Measurements from ENCODE around the gene RTP4. TPM values are rescaled to one million over a fixed set of nuclear protein-coding genes. Genes with fewer than 3 reads are reported as not detected.
A peak's percentile ranks its signal among the peaks of the same experiment; 100 is the strongest.

Gene RTP4
- total and polyA plus RNA-seq, 9 of the 15 experiments (the other 6 are each of a cell fraction or from before 2014, with no cell fraction given) = 0.06 to 0.17 TPM; not detected in 7

- TF ChIP-seq ATF6 (CRISPR knock-in tag; IDR thresholded peaks at IDR 0.05) (no peak), ZNF384 (IDR thresholded peaks at IDR 0.05; ENCODE audit: low read depth, low read length) (peak; percentile 42; the same call in 1 of the 2 replicates), GABPA (tag; conservative IDR thresholded peaks at IDR 0.05; ENCODE audit: low read depth) (peak; percentile 43; the same call in 1 of the 2 replicates), ZMIZ1 (IDR thresholded peaks at IDR 0.05; ENCODE audit: low read depth in 2 of 2, low read length in 2 of 2) (no peak), TFE3 (CRISPR knock-in tag; IDR thresholded peaks at IDR 0.05) (peak; percentile 90), CC2D1A (IDR thresholded peaks at IDR 0.05) (peak; percentile 50; the same call in 1 of the 2 replicates)
- TF ChIP-seq, protein P1, sequence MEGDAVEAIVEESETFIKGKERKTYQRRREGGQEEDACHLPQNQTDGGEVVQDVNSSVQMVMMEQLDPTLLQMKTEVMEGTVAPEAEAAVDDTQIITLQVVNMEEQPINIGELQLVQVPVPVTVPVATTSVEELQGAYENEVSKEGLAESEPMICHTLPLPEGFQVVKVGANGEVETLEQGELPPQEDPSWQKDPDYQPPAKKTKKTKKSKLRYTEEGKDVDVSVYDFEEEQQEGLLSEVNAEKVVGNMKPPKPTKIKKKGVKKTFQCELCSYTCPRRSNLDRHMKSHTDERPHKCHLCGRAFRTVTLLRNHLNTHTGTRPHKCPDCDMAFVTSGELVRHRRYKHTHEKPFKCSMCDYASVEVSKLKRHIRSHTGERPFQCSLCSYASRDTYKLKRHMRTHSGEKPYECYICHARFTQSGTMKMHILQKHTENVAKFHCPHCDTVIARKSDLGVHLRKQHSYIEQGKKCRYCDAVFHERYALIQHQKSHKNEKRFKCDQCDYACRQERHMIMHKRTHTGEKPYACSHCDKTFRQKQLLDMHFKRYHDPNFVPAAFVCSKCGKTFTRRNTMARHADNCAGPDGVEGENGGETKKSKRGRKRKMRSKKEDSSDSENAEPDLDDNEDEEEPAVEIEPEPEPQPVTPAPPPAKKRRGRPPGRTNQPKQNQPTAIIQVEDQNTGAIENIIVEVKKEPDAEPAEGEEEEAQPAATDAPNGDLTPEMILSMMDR (IDR thresholded peaks at IDR 0.05 in 2 of 3, conservative IDR thresholded peaks at IDR 0.05 in 1 of 3; ENCODE audit: insufficient read depth in 2 of 3, low read depth in 1 of 3, low read length in 3 of 3) = peak; percentile 78 to 91 (median 84)
Observed at GRCh38 chr3:187318819-187319616, 49.2 kb upstream of the RTP4 start (continued).
